Measurements from ENCODE around the gene GPR158.
"Not testable (repeated sequence)": the region's sequence is repeated elsewhere in the genome, so short reads cannot be mapped to it uniquely, and the experiment has no call there.

GPR158 gene

GRCh38 chr10:25296324-25296723 is 121.5 kb downstream of the GPR158 start:
- H3K9me3 Mint-ChIP-seq, result peaks cover 2% of the 10 kb centered on the region
- no peak overlapping the region for H3K27ac Mint-ChIP-seq
- no peak for DNase-seq (ENCODE audit: low spot score)
- no peaks in the 10 kb centered on the region for H3K36me3 Mint-ChIP-seq (ENCODE audit: low read depth)
- H3K4me3 Mint-ChIP-seq, result no peak overlapping the region
- no peaks in the 10 kb centered on the region for H3K4me1 Mint-ChIP-seq (ENCODE audit: low read depth)
- H3K27me3 Mint-ChIP-seq (ENCODE audit: low read depth), result no peaks in the 10 kb centered on the region

- Mint-ChIP-seq H3K27me3 (ENCODE audit: low read depth) (no peaks in the 10 kb centered on the region), H3K9me3 (peaks cover 4% of the 10 kb centered on the region), H3K36me3 (ENCODE audit: low read depth) (no peaks in the 10 kb centered on the region), H3K27ac (no peak overlapping the region), H3K4me1 (ENCODE audit: low read depth) (no peaks in the 10 kb centered on the region), H3K4me3 (no peak overlapping the region)
- no peak for DNase-seq (ENCODE audit: low spot score)
Measured at GRCh38 chr10:25297466-25297865, 122.7 kb downstream of the GPR158 start.

- Mint-ChIP-seq H3K36me3 (ENCODE audit: low read depth) (no peaks in the 10 kb centered on the region), H3K27me3 (ENCODE audit: low read depth) (no peaks in the 10 kb centered on the region)
Measured at GRCh38 chr10:25300073-25300472, 125.3 kb downstream of the GPR158 start.

GRCh38 chr10:25304606-25305005 is 129.8 kb downstream of the GPR158 start:
- H3K36me3 Mint-ChIP-seq (ENCODE audit: low read depth), result no peaks in the 10 kb centered on the region
- no peaks in the 10 kb centered on the region for H3K27me3 Mint-ChIP-seq (ENCODE audit: low read depth)
- no peak overlapping the region for H3K27ac Mint-ChIP-seq
- no peak for DNase-seq (ENCODE audit: low spot score)
- no peak overlapping the region for H3K4me3 Mint-ChIP-seq
- H3K4me1 Mint-ChIP-seq (ENCODE audit: low read depth), result no peaks in the 10 kb centered on the region
- H3K9me3 Mint-ChIP-seq, result peaks cover 23% of the 10 kb centered on the region

More at GRCh38 chr10:25300073-25300472, 125.3 kb downstream of the GPR158 start:
- H3K27ac Mint-ChIP-seq, result no peak overlapping the region
- H3K4me1 Mint-ChIP-seq (ENCODE audit: low read depth), result no peaks in the 10 kb centered on the region
- no peak overlapping the region for H3K4me3 Mint-ChIP-seq
- no peak for DNase-seq (ENCODE audit: low spot score)
- H3K9me3 Mint-ChIP-seq, result peaks cover 12% of the 10 kb centered on the region

GRCh38 chr10:25306386-25306785 is 131.6 kb downstream of the GPR158 start:
- no peak for DNase-seq (ENCODE audit: low spot score)
- H3K9me3 Mint-ChIP-seq, result peaks cover 27% of the 10 kb centered on the region

GRCh38 chr10:25308278-25308677 is 133.5 kb downstream of the GPR158 start:
- H3K27me3 Mint-ChIP-seq (ENCODE audit: low read depth), result no peaks in the 10 kb centered on the region
- H3K36me3 Mint-ChIP-seq (ENCODE audit: low read depth), result no peaks in the 10 kb centered on the region
- H3K9me3 Mint-ChIP-seq, result peaks cover 26% of the 10 kb centered on the region
- H3K4me1 Mint-ChIP-seq (ENCODE audit: low read depth), result no peaks in the 10 kb centered on the region
- H3K27ac Mint-ChIP-seq, result no peak overlapping the region
- no peak overlapping the region for H3K4me3 Mint-ChIP-seq
- DNase-seq (ENCODE audit: low spot score), result no peak

More at GRCh38 chr10:25306386-25306785, 131.6 kb downstream of the GPR158 start:
- Mint-ChIP-seq H3K4me3 (no peak overlapping the region), H3K27ac (no peak overlapping the region), H3K4me1 (ENCODE audit: low read depth) (no peaks in the 10 kb centered on the region), H3K36me3 (ENCODE audit: low read depth) (no peaks in the 10 kb centered on the region), H3K27me3 (ENCODE audit: low read depth) (no peaks in the 10 kb centered on the region)

GRCh38 chr10:25317596-25318211 is 142.9 kb downstream of the GPR158 start:
- H3K4me3 Mint-ChIP-seq; H3K4me1 Mint-ChIP-seq (ENCODE audit: low read depth); H3K36me3 Mint-ChIP-seq (ENCODE audit: low read depth); H3K27me3 Mint-ChIP-seq (ENCODE audit: low read depth); DNase-seq (ENCODE audit: low spot score); H3K27ac Mint-ChIP-seq: not testable (repeated sequence)
- H3K9me3 Mint-ChIP-seq, result peaks cover 14% of the 10 kb centered on the region

- no peaks in the 10 kb centered on the region for H3K4me1 Mint-ChIP-seq (ENCODE audit: low read depth)
- no peak overlapping the region for H3K4me3 Mint-ChIP-seq
- no peak for DNase-seq (ENCODE audit: low spot score)
- no peaks in the 10 kb centered on the region for H3K9me3 Mint-ChIP-seq
- H3K27me3 Mint-ChIP-seq (ENCODE audit: low read depth), result no peaks in the 10 kb centered on the region
- H3K36me3 Mint-ChIP-seq (ENCODE audit: low read depth), result no peaks in the 10 kb centered on the region
- H3K27ac Mint-ChIP-seq, result no peak overlapping the region
Measured at GRCh38 chr10:25327273-25327672, 152.5 kb downstream of the GPR158 start.

GRCh38 chr10:25328361-25328760 is 153.6 kb downstream of the GPR158 start:
- Mint-ChIP-seq H3K9me3 (no peaks in the 10 kb centered on the region), H3K4me3 (no peak overlapping the region), H3K27ac (no peak overlapping the region), H3K4me1 (ENCODE audit: low read depth) (no peaks in the 10 kb centered on the region), H3K27me3 (ENCODE audit: low read depth) (no peaks in the 10 kb centered on the region), H3K36me3 (ENCODE audit: low read depth) (no peaks in the 10 kb centered on the region)
- DNase-seq (ENCODE audit: low spot score), result no peak

- H3K36me3 Mint-ChIP-seq (ENCODE audit: low read depth); H3K9me3 Mint-ChIP-seq; H3K4me1 Mint-ChIP-seq (ENCODE audit: low read depth); H3K27ac Mint-ChIP-seq; DNase-seq (ENCODE audit: low spot score); H3K4me3 Mint-ChIP-seq; H3K27me3 Mint-ChIP-seq (ENCODE audit: low read depth): not testable (repeated sequence)
Measured at GRCh38 chr10:25329587-25329986, 154.8 kb downstream of the GPR158 start.

GRCh38 chr10:25334445-25334844 is 159.6 kb downstream of the GPR158 start:
- Mint-ChIP-seq H3K4me1 (ENCODE audit: low read depth) (no peaks in the 10 kb centered on the region), H3K27ac (no peak overlapping the region), H3K9me3 (no peaks in the 10 kb centered on the region), H3K4me3 (no peak overlapping the region), H3K27me3 (ENCODE audit: low read depth) (no peaks in the 10 kb centered on the region), H3K36me3 (ENCODE audit: low read depth) (no peaks in the 10 kb centered on the region)
- no peak for DNase-seq (ENCODE audit: low spot score)

GRCh38 chr10:25336330-25336729 is 161.5 kb downstream of the GPR158 start:
- DNase-seq (ENCODE audit: low spot score), result no peak
- H3K9me3 Mint-ChIP-seq, result no peaks in the 10 kb centered on the region
- H3K27me3 Mint-ChIP-seq (ENCODE audit: low read depth), result no peaks in the 10 kb centered on the region
- no peak overlapping the region for H3K4me3 Mint-ChIP-seq
- no peaks in the 10 kb centered on the region for H3K4me1 Mint-ChIP-seq (ENCODE audit: low read depth)
- H3K27ac Mint-ChIP-seq, result no peak overlapping the region
- H3K36me3 Mint-ChIP-seq (ENCODE audit: low read depth), result no peaks in the 10 kb centered on the region

GRCh38 chr10:25338271-25338670 is 163.5 kb downstream of the GPR158 start:
- no peaks in the 10 kb centered on the region for H3K36me3 Mint-ChIP-seq (ENCODE audit: low read depth)

GRCh38 chr10:25339966-25340365 is 165.2 kb downstream of the GPR158 start:
- no peak overlapping the region for H3K27ac Mint-ChIP-seq
- no peaks in the 10 kb centered on the region for H3K9me3 Mint-ChIP-seq
- no peak for DNase-seq (ENCODE audit: low spot score)
- H3K4me1 Mint-ChIP-seq (ENCODE audit: low read depth), result no peaks in the 10 kb centered on the region
- no peaks in the 10 kb centered on the region for H3K27me3 Mint-ChIP-seq (ENCODE audit: low read depth)
- H3K4me3 Mint-ChIP-seq, result no peak overlapping the region
- H3K36me3 Mint-ChIP-seq (ENCODE audit: low read depth), result no peaks in the 10 kb centered on the region

More at GRCh38 chr10:25338271-25338670, 163.5 kb downstream of the GPR158 start:
- no peak overlapping the region for H3K27ac Mint-ChIP-seq
- no peak for DNase-seq (ENCODE audit: low spot score)
- H3K4me1 Mint-ChIP-seq (ENCODE audit: low read depth), result no peaks in the 10 kb centered on the region
- no peaks in the 10 kb centered on the region for H3K27me3 Mint-ChIP-seq (ENCODE audit: low read depth)
- H3K4me3 Mint-ChIP-seq, result no peak overlapping the region
- H3K9me3 Mint-ChIP-seq, result no peaks in the 10 kb centered on the region

- no peaks in the 10 kb centered on the region for H3K27me3 Mint-ChIP-seq (ENCODE audit: low read depth)
- no peak overlapping the region for H3K4me3 Mint-ChIP-seq
- no peak overlapping the region for H3K27ac Mint-ChIP-seq
- peaks cover 8% of the 10 kb centered on the region for H3K9me3 Mint-ChIP-seq
- no peaks in the 10 kb centered on the region for H3K4me1 Mint-ChIP-seq (ENCODE audit: low read depth)
- DNase-seq (ENCODE audit: low spot score), result no peak
- no peaks in the 10 kb centered on the region for H3K36me3 Mint-ChIP-seq (ENCODE audit: low read depth)
Measured at GRCh38 chr10:25349520-25349919, 174.7 kb downstream of the GPR158 start.

Measured in T-helper 2 cell treated with Interferon-gamma antibody and Interleukin-4, amounts not matched to agents 5 μg/mL and 100 μg/mL, for 36 hours (primary cell).